ENCODE data around the gene PPP6R2.

Gene PPP6R2

GRCh38 chr22:50416996-50417395, 73.9 kb downstream of the PPP6R2 start:
- no peak overlapping the region for H3K4me3 ChIP-seq (ENCODE audit: low read depth, low read length)
- DNase-seq (ENCODE audit: low read depth) = no peak
- TF ChIP-seq POLR2A (IDR thresholded peaks at IDR 0.05; ENCODE audit: extremely low read depth, insufficient read length) = no peak
- TF ChIP-seq MYC (IDR thresholded peaks at IDR 0.05; ENCODE audit: low read depth, low read length) = no peak
- no peak for TF ChIP-seq CTCF (IDR thresholded peaks at IDR 0.05; ENCODE audit: low read depth, low read length)
- no peak for TF ChIP-seq MAX (IDR thresholded peaks at IDR 0.05; ENCODE audit: low read depth, low read length)

GRCh38 chr22:50417411-50418210, 74.5 kb downstream of the PPP6R2 start:
- no peak for TF ChIP-seq MAX (IDR thresholded peaks at IDR 0.05; ENCODE audit: low read depth, low read length)
- no peak for TF ChIP-seq CTCF (IDR thresholded peaks at IDR 0.05; ENCODE audit: low read depth, low read length)
- no peak for TF ChIP-seq POLR2A (IDR thresholded peaks at IDR 0.05; ENCODE audit: extremely low read depth, insufficient read length)
- no peak for TF ChIP-seq MYC (IDR thresholded peaks at IDR 0.05; ENCODE audit: low read depth, low read length)
- no peak for DNase-seq (ENCODE audit: low read depth)
- no peak overlapping the region for H3K4me3 ChIP-seq (ENCODE audit: low read depth, low read length)

- no peak for DNase-seq (ENCODE audit: low read depth)
- no peak overlapping the region for H3K4me3 ChIP-seq (ENCODE audit: low read depth, low read length)
- TF ChIP-seq MAX (IDR thresholded peaks at IDR 0.05; ENCODE audit: low read depth, low read length) (no peak), MYC (IDR thresholded peaks at IDR 0.05; ENCODE audit: low read depth, low read length) (no peak), POLR2A (IDR thresholded peaks at IDR 0.05; ENCODE audit: extremely low read depth, insufficient read length) (no peak), CTCF (IDR thresholded peaks at IDR 0.05; ENCODE audit: low read depth, low read length) (no peak)
Measured at GRCh38 chr22:50418624-50419023, 75.5 kb downstream of the PPP6R2 start.

- TF ChIP-seq MYC (IDR thresholded peaks at IDR 0.05; ENCODE audit: low read depth, low read length) (no peak), CTCF (IDR thresholded peaks at IDR 0.05; ENCODE audit: low read depth, low read length) (no peak), POLR2A (IDR thresholded peaks at IDR 0.05; ENCODE audit: extremely low read depth, insufficient read length) (no peak), MAX (IDR thresholded peaks at IDR 0.05; ENCODE audit: low read depth, low read length) (no peak)
- DNase-seq (ENCODE audit: low read depth) = no peak
- H3K4me3 ChIP-seq (ENCODE audit: low read depth, low read length) = no peak overlapping the region
Measured at GRCh38 chr22:50419116-50419515, 76.0 kb downstream of the PPP6R2 start.

- TF ChIP-seq MYC (IDR thresholded peaks at IDR 0.05; ENCODE audit: low read depth, low read length) = no peak
- no peak for TF ChIP-seq MAX (IDR thresholded peaks at IDR 0.05; ENCODE audit: low read depth, low read length)
- no peak for TF ChIP-seq CTCF (IDR thresholded peaks at IDR 0.05; ENCODE audit: low read depth, low read length)
- no peak for TF ChIP-seq POLR2A (IDR thresholded peaks at IDR 0.05; ENCODE audit: extremely low read depth, insufficient read length)
- DNase-seq (ENCODE audit: low read depth) = no peak
- no peak overlapping the region for H3K4me3 ChIP-seq (ENCODE audit: low read depth, low read length)
Measured at GRCh38 chr22:50420015-50420414, 76.9 kb downstream of the PPP6R2 start.

Data from NB4 (cell line).